GF-D8 (cell line): ENCODE measurements around the gene PTPRO.

ENCODE experiments used
- DNase-seq: peaks from one replicate; lab custom pipeline; 2025; lab: John Stamatoyannopoulos, UW

The PTPRO gene

GRCh38 chr12:15526033-15526432, 203.7 kb downstream of the PTPRO start:
- no peak for DNase-seq

GRCh38 chr12:15527201-15528080, 205.1 kb downstream of the PTPRO start:
- DNase-seq: no peak

GRCh38 chr12:15528666-15529065, 206.4 kb downstream of the PTPRO start:
- DNase-seq: no peak

GRCh38 chr12:15530361-15530760, 208.1 kb downstream of the PTPRO start:
- no peak for DNase-seq

GRCh38 chr12:15532364-15532977, 210.2 kb downstream of the PTPRO start:
- no peak for DNase-seq

GRCh38 chr12:15534322-15534721, 212.0 kb downstream of the PTPRO start:
- no peak for DNase-seq

GRCh38 chr12:15534874-15535273, 212.6 kb downstream of the PTPRO start:
- DNase-seq: no peak

GRCh38 chr12:15535352-15535781, 213.1 kb downstream of the PTPRO start:
- no peak for DNase-seq

GRCh38 chr12:15536446-15536845, 214.1 kb downstream of the PTPRO start:
- DNase-seq: no peak

- DNase-seq: no peak
Observed at GRCh38 chr12:15538881-15539280, 216.6 kb downstream of the PTPRO start.

- DNase-seq: no peak
Observed at GRCh38 chr12:15540005-15540404, 217.7 kb downstream of the PTPRO start.

GRCh38 chr12:15540469-15540872, 218.2 kb downstream of the PTPRO start:
- DNase-seq: no peak

GRCh38 chr12:15541996-15542631, 219.8 kb downstream of the PTPRO start:
- DNase-seq: no peak

GRCh38 chr12:15543347-15543746, 221.0 kb downstream of the PTPRO start:
- no peak for DNase-seq

GRCh38 chr12:15544589-15544988, 222.3 kb downstream of the PTPRO start:
- no peak for DNase-seq

GRCh38 chr12:15545334-15545733, 223.0 kb downstream of the PTPRO start:
- no peak for DNase-seq

GRCh38 chr12:15546102-15546701, 223.9 kb downstream of the PTPRO start:
- no peak for DNase-seq

GRCh38 chr12:15547063-15547462, 224.8 kb downstream of the PTPRO start:
- DNase-seq: no peak

- no peak for DNase-seq
Observed at GRCh38 chr12:15547691-15548090, 225.4 kb downstream of the PTPRO start.

GRCh38 chr12:15550793-15551192, 228.5 kb downstream of the PTPRO start:
- no peak for DNase-seq

GRCh38 chr12:15555446-15555845, 233.1 kb downstream of the PTPRO start:
- no peak for DNase-seq

- no peak for DNase-seq
Observed at GRCh38 chr12:15556411-15557102, 234.2 kb downstream of the PTPRO start.
